ENCODE measurements around the gene HM13. TPM values are rescaled to one million over a fixed set of nuclear protein-coding genes. Genes with fewer than 3 reads are reported as not detected.
A peak's percentile ranks its signal among the peaks of the same experiment; 100 is the strongest.

The HM13 gene
- total and polyA plus RNA-seq, 2 of the 13 experiments (the other 11 are each of a cell fraction or from before 2014, with no cell fraction given) = 118 to 243 TPM

GRCh38 chr20:31572701-31573554 is 58.7 kb downstream of the HM13 start (continued):
- peak; percentile 97 for TF ChIP-seq ZNF318 (CRISPR knock-in tag; IDR thresholded peaks at IDR 0.05)
- peak; percentile 96 for TF ChIP-seq PAXIP1 (CRISPR knock-in tag; conservative IDR thresholded peaks at IDR 0.05)
- peak; percentile 97 for TF ChIP-seq ZNF761 (CRISPR knock-in tag; conservative IDR thresholded peaks at IDR 0.05)
- peak; percentile 59; the same call in 1 of the 2 replicates for TF ChIP-seq ZNF674 (CRISPR knock-in tag; IDR thresholded peaks at IDR 0.05; ENCODE audit: low read depth)
- TF ChIP-seq HINFP (CRISPR knock-in tag; IDR thresholded peaks at IDR 0.05; ENCODE audit: low read depth) = peak; percentile 75; the same call in 1 of the 2 replicates
- TF ChIP-seq ZNF83 (CRISPR knock-in tag; IDR thresholded peaks at IDR 0.05; ENCODE audit: borderline replicate concordance) = no peak; the same call in 1 of the 2 replicates
- peak; percentile 68; the same call in 1 of the 2 replicates for TF ChIP-seq ONECUT2 (CRISPR knock-in tag; IDR thresholded peaks at IDR 0.05)
- TF ChIP-seq ZFP41 (CRISPR knock-in tag; IDR thresholded peaks at IDR 0.05; ENCODE audit: borderline replicate concordance) = peak; percentile 17; the same call in 1 of the 2 replicates
- TF ChIP-seq ZNF570 (CRISPR knock-in tag; IDR thresholded peaks at IDR 0.05; ENCODE audit: borderline replicate concordance) = peak; percentile 82
- peak; percentile 97 for TF ChIP-seq ZNF605 (CRISPR knock-in tag; IDR thresholded peaks at IDR 0.05)
- no peak; the same call in 1 of the 2 replicates for TF ChIP-seq ZNF3 (CRISPR knock-in tag; IDR thresholded peaks at IDR 0.05)
- TF ChIP-seq E2F2 (CRISPR knock-in tag; IDR thresholded peaks at IDR 0.05; ENCODE audit: borderline replicate concordance) = peak; percentile 91; the same call in 1 of the 2 replicates
- TF ChIP-seq ZNF563 (CRISPR knock-in tag; IDR thresholded peaks at IDR 0.05) = peak; percentile 87

All from HepG2 (cell line).